GM12875 (cell line): ENCODE data around the gene SLC22A23.

ENCODE experiments used
- H3K4me3 ChIP-seq: one replicate; pipeline ENCODE4 v1.5.1; 2011; ENCODE audit warnings: low read depth, low read length, control low read depth
- TF ChIP-seq, protein P1 (sequence below): IDR thresholded peaks from 2 replicates; pipeline ENCODE4 v1.5.1; 2011; ENCODE audit warnings: low read depth, mild to moderate bottlenecking, control low read depth, inconsistent platforms, low read length, moderate library complexity, borderline replicate concordance; ENCODE audit not compliant: insufficient read depth

Gene SLC22A23

DNA sequence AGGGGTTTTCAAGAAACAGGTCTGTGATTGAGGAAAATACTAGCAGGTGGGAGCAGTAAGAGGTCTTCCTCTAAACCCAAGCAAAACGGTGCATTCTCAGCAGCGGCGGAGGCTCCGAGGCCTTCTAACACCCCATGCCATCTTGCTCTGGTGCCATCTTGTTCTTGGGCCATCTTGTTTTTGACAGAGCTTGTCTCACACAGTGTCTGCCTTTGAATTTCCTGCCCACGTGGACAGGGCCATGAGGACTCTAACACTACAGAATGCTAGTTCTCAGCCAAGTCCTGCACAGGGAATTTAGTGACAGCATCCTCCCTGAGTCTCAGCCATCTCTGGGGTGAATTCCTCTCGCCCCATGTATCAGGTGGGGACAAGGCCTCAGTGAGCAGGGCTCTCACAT is 121.7 kb downstream of the SLC22A23 start:
- no peak overlapping the region for H3K4me3 ChIP-seq
- TF ChIP-seq, protein P1, sequence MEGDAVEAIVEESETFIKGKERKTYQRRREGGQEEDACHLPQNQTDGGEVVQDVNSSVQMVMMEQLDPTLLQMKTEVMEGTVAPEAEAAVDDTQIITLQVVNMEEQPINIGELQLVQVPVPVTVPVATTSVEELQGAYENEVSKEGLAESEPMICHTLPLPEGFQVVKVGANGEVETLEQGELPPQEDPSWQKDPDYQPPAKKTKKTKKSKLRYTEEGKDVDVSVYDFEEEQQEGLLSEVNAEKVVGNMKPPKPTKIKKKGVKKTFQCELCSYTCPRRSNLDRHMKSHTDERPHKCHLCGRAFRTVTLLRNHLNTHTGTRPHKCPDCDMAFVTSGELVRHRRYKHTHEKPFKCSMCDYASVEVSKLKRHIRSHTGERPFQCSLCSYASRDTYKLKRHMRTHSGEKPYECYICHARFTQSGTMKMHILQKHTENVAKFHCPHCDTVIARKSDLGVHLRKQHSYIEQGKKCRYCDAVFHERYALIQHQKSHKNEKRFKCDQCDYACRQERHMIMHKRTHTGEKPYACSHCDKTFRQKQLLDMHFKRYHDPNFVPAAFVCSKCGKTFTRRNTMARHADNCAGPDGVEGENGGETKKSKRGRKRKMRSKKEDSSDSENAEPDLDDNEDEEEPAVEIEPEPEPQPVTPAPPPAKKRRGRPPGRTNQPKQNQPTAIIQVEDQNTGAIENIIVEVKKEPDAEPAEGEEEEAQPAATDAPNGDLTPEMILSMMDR = no peak

DNA sequence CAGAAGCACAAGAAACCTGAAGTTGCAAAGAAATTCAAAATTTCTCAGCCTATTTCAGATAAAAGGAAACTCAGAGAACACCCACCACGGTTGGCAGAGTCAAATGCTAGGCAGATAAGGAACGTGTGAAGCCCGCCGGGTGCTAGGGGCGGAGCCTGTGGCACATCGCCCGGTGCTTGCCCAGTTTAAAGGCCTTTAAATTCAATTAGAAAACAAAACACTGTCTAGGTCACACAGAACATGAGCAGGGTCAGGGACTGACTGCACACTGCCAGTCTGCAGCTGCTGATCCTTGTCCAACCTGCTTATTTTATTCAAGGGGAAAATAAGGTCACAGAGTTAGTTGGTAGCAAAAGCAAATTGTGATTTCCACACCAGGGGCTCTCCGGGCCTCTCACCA is 122.3 kb downstream of the SLC22A23 start:
- H3K4me3 ChIP-seq = no peak overlapping the region
- TF ChIP-seq, protein P1 = no peak

DNA sequence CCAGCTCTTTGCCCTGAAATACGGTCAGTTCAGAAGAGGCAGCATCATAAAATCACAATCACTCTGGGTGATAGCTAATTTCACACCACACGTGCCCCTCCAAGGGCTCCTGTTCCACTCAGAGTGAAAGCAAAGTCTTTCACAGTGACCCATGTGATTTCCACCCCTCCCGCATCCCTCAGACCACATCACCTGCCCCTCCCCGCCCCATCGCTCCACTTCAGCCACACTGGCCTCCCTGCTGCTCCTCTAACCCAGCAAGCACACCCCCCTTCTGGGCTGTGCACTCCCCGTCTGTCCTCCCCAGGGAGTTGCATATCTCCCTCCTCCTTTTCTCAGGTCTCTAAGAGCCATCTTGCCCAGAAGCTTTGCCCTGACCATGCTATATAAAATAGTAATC is 123.6 kb downstream of the SLC22A23 start:
- H3K4me3 ChIP-seq = no peak overlapping the region
- TF ChIP-seq, protein P1 = no peak

DNA sequence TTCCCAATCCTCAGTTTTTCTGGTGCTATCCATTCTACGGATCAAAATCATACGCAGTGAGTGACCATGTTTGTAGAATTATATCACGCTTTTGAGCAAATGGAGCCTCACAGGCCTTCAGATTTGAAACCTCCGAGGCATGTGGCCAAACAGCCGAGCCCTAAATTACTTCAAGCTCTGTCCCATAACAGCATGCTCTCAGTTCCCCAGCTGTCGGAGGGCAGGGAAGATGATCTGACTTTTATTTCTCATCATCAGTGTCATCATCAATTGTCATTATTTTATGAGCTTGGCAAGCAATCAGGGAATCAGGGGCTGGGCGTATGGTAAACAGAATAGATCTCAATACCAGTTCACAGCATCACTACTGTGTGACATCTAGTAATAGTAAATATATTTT is 124.9 kb downstream of the SLC22A23 start:
- TF ChIP-seq, protein P1 = no peak
- H3K4me3 ChIP-seq = no peak overlapping the region

DNA sequence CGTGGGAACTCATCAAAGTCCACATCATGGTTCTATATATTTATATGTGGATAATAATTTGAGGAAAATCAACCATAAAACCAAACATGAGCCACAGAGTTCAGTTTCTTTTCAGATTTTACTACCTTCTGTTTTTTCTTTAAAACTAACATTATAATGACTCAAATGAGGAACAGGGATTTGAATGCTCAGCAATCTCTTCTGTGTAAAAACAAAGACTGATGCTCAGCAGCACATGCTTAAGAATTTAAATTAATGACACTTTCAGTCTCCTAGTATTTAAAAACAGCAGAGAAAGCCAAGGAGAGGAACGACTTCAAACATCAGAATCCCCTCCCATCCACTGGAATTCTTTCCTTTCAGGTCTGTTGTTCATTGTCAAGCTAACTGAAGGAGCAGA is 125.4 kb downstream of the SLC22A23 start:
- TF ChIP-seq, protein P1 = no peak

DNA sequence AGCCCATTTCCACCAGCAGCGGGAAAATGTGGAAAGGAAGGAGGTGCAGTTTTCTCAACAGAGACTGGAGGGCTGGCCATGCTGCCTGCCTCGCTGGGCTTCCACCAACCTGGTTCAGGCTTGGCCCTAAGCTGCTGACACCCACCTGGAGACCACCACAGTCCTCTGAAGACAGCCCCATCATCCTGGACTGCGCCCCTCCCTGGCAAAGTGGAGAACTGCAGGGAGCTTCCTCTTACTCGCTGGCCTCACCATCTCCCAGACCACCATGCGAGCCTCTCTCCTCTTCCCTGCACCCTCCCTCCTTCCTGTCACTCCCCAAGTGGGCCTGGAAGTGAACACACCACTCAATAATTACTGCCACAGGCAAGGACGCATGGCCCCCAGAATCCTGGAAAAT is 126.7 kb downstream of the SLC22A23 start:
- TF ChIP-seq, protein P1 = no peak
- no peak overlapping the region for H3K4me3 ChIP-seq

More for the DNA sequence above, 125.4 kb downstream of the SLC22A23 start:
- no peak overlapping the region for H3K4me3 ChIP-seq

DNA sequence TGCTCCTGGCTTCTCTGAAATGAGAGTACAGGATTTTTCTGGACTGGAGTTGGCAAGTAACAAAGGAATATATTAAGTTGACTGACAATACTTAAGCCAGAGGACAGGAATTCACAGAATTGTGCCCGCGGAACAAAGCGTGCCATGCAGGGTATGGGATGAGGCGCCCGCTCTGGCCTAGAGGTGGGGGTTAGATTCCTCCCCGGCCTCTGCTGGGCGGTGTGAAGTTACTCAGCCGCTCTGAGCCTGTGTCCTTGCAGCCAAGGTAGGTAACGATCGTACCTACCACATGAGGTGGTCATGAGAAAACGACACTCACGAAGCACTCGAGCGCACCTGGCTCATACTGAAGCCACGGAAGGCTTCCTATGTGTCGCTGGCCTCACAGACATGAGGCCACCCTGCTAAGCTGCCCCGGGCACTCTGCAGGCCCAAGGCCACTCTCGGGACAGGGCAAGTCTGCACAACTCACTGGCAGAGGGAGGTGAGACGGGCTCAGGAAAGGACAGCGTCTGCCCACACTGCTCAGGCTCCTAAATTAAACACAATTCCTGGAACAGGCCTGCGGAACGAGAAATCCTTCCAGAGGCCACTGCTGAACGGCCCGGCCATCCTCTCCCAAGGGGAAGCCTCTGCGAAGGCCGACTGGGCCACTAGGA is 127.3 kb downstream of the SLC22A23 start:
- no peak overlapping the region for H3K4me3 ChIP-seq
- TF ChIP-seq, protein P1 = no peak
